Activated CD4-positive, alpha-beta T cell treated with anti-CD3 and anti-CD28 coated beads, Interleukin-2, amount 10 ng/mL, durations not matched to agents 24 days and 14 days (primary cell): ENCODE measurements around the gene PTPRN2. TPM values are rescaled to one million over a fixed set of nuclear protein-coding genes. Genes with fewer than 3 reads are reported as not detected.

Source experiments
- DNase-seq: peaks from one replicate; pipeline ENCODE4 v3.0.0; 2022
- H3K27ac Mint-ChIP-seq: one replicate; pipeline ENCODE4 v1.8.0; 2022; ENCODE audit warnings: mild to moderate bottlenecking, mixed read lengths
- H3K27me3 Mint-ChIP-seq: one replicate; pipeline ENCODE4 v1.8.0; 2022; ENCODE audit warnings: mixed read lengths
- H3K36me3 Mint-ChIP-seq: one replicate; pipeline ENCODE4 v1.8.0; 2022; ENCODE audit warnings: low read depth, mild to moderate bottlenecking, mixed read lengths
- H3K4me1 Mint-ChIP-seq: one replicate; pipeline ENCODE4 v1.8.0; 2021; ENCODE audit warnings: mixed read lengths
- H3K4me3 Mint-ChIP-seq: one replicate; pipeline ENCODE4 v1.8.0; 2022; ENCODE audit warnings: mild to moderate bottlenecking, moderate library complexity, mixed read lengths
- H3K9me3 Mint-ChIP-seq: one replicate; pipeline ENCODE4 v1.8.0; 2021; ENCODE audit warnings: mixed read lengths
- intact Hi-C: fragments of 100-400 bp; cut with micrococcal nuclease; formaldehyde crosslinking; loops from one replicate; pipeline ENCODE4 v1.15.1; 2023
- total RNA-seq: library from RNA; stranded (reverse); gene quantifications from 2 replicates; pipeline ENCODE4 v1.2.3, GENCODE V29; 2022

The PTPRN2 gene
- total RNA-seq, 1 donor from 2014 or later = 0.33 TPM

GRCh38 chr7:158474488-158474887 is 113.1 kb downstream of the PTPRN2 start:
- Mint-ChIP-seq H3K4me1 (no peaks in the 10 kb centered on the region), H3K27me3 (no peaks in the 10 kb centered on the region), H3K27ac (no peak overlapping the region), H3K4me3 (no peak overlapping the region), H3K9me3 (no peaks in the 10 kb centered on the region), H3K36me3 (no peaks in the 10 kb centered on the region)
- DNase-seq = no peak
- intact Hi-C loops = no loop called here

- H3K9me3 Mint-ChIP-seq = no peaks in the 10 kb centered on the region
Observed at GRCh38 chr7:158473946-158474345, 113.7 kb downstream of the PTPRN2 start.

GRCh38 chr7:158473221-158473620 is 114.4 kb downstream of the PTPRN2 start:
- DNase-seq = no peak
- H3K9me3 Mint-ChIP-seq = no peaks in the 10 kb centered on the region
- no peaks in the 10 kb centered on the region for H3K27me3 Mint-ChIP-seq
- no peak overlapping the region for H3K27ac Mint-ChIP-seq
- H3K4me1 Mint-ChIP-seq = no peaks in the 10 kb centered on the region
- intact Hi-C loops = no loop called here
- no peaks in the 10 kb centered on the region for H3K36me3 Mint-ChIP-seq
- H3K4me3 Mint-ChIP-seq = no peak overlapping the region

More at GRCh38 chr7:158473946-158474345, 113.7 kb downstream of the PTPRN2 start:
- Mint-ChIP-seq H3K4me3 (no peak overlapping the region), H3K27me3 (no peaks in the 10 kb centered on the region), H3K4me1 (no peaks in the 10 kb centered on the region), H3K36me3 (no peaks in the 10 kb centered on the region), H3K27ac (no peak overlapping the region)
- no peak for DNase-seq
- intact Hi-C loops = no loop called here

GRCh38 chr7:158472596-158472995 is 115.0 kb downstream of the PTPRN2 start:
- intact Hi-C loops = no loop called here
- no peaks in the 10 kb centered on the region for H3K27me3 Mint-ChIP-seq
- no peak for DNase-seq
- H3K27ac Mint-ChIP-seq = no peak overlapping the region
- no peaks in the 10 kb centered on the region for H3K4me1 Mint-ChIP-seq
- H3K9me3 Mint-ChIP-seq = no peaks in the 10 kb centered on the region
- no peaks in the 10 kb centered on the region for H3K36me3 Mint-ChIP-seq
- H3K4me3 Mint-ChIP-seq = no peak overlapping the region

GRCh38 chr7:158471716-158472115 is 115.9 kb downstream of the PTPRN2 start:
- no peak overlapping the region for H3K27ac Mint-ChIP-seq
- DNase-seq = no peak
- no peaks in the 10 kb centered on the region for H3K36me3 Mint-ChIP-seq
- intact Hi-C loops = no loop called here
- no peaks in the 10 kb centered on the region for H3K4me1 Mint-ChIP-seq
- no peak overlapping the region for H3K4me3 Mint-ChIP-seq
- no peaks in the 10 kb centered on the region for H3K9me3 Mint-ChIP-seq
- H3K27me3 Mint-ChIP-seq = no peaks in the 10 kb centered on the region

GRCh38 chr7:158470336-158470735 is 117.3 kb downstream of the PTPRN2 start:
- Mint-ChIP-seq H3K27ac (no peak overlapping the region), H3K27me3 (no peaks in the 10 kb centered on the region), H3K9me3 (peaks cover under 1% of the 10 kb centered on the region), H3K4me3 (no peak overlapping the region), H3K4me1 (no peaks in the 10 kb centered on the region), H3K36me3 (no peaks in the 10 kb centered on the region)
- no peak for DNase-seq
- intact Hi-C loops = no loop called here

GRCh38 chr7:158469396-158470051 is 118.1 kb downstream of the PTPRN2 start:
- DNase-seq = no peak
- intact Hi-C loops = no loop called here
- Mint-ChIP-seq H3K36me3 (no peaks in the 10 kb centered on the region), H3K27ac (no peak overlapping the region), H3K27me3 (no peaks in the 10 kb centered on the region), H3K4me1 (no peaks in the 10 kb centered on the region), H3K9me3 (peaks cover 5% of the 10 kb centered on the region), H3K4me3 (no peak overlapping the region)

GRCh38 chr7:158468700-158469296 is 118.8 kb downstream of the PTPRN2 start:
- Mint-ChIP-seq H3K4me1 (no peaks in the 10 kb centered on the region), H3K27ac (no peak overlapping the region), H3K4me3 (no peak overlapping the region), H3K27me3 (no peaks in the 10 kb centered on the region), H3K36me3 (no peaks in the 10 kb centered on the region), H3K9me3 (peaks cover 8% of the 10 kb centered on the region)
- intact Hi-C loops = no loop called here
- no peak for DNase-seq

GRCh38 chr7:158468181-158468580 is 119.4 kb downstream of the PTPRN2 start:
- H3K27me3 Mint-ChIP-seq = no peaks in the 10 kb centered on the region
- no peaks in the 10 kb centered on the region for H3K4me1 Mint-ChIP-seq
- no peak overlapping the region for H3K27ac Mint-ChIP-seq
- no peaks in the 10 kb centered on the region for H3K36me3 Mint-ChIP-seq
- H3K4me3 Mint-ChIP-seq = no peak overlapping the region
- intact Hi-C loops = no loop called here
- peaks cover 12% of the 10 kb centered on the region for H3K9me3 Mint-ChIP-seq
- DNase-seq = no peak

- no peak overlapping the region for H3K27ac Mint-ChIP-seq
- no peak overlapping the region for H3K4me3 Mint-ChIP-seq
- H3K36me3 Mint-ChIP-seq = no peaks in the 10 kb centered on the region
- H3K9me3 Mint-ChIP-seq = peaks cover 13% of the 10 kb centered on the region
- intact Hi-C loops = no loop called here
- no peaks in the 10 kb centered on the region for H3K27me3 Mint-ChIP-seq
- no peaks in the 10 kb centered on the region for H3K4me1 Mint-ChIP-seq
- no peak for DNase-seq
Observed at GRCh38 chr7:158467562-158467961, 120.1 kb downstream of the PTPRN2 start.

- Mint-ChIP-seq H3K36me3 (no peaks in the 10 kb centered on the region), H3K4me1 (no peaks in the 10 kb centered on the region)
Observed at GRCh38 chr7:158463317-158463716, 124.3 kb downstream of the PTPRN2 start.

GRCh38 chr7:158461824-158462223 is 125.8 kb downstream of the PTPRN2 start:
- no peaks in the 10 kb centered on the region for H3K27me3 Mint-ChIP-seq
- intact Hi-C loops = no loop called here
- no peaks in the 10 kb centered on the region for H3K36me3 Mint-ChIP-seq
- no peak for DNase-seq
- no peak overlapping the region for H3K4me3 Mint-ChIP-seq
- no peaks in the 10 kb centered on the region for H3K4me1 Mint-ChIP-seq
- no peak overlapping the region for H3K27ac Mint-ChIP-seq
- peaks cover 16% of the 10 kb centered on the region for H3K9me3 Mint-ChIP-seq

More at GRCh38 chr7:158463317-158463716, 124.3 kb downstream of the PTPRN2 start:
- DNase-seq = no peak
- Mint-ChIP-seq H3K4me3 (no peak overlapping the region), H3K27me3 (no peaks in the 10 kb centered on the region), H3K27ac (no peak overlapping the region), H3K9me3 (peaks cover 13% of the 10 kb centered on the region)
- intact Hi-C loops = no loop called here

- Mint-ChIP-seq H3K27me3 (no peaks in the 10 kb centered on the region), H3K9me3 (peaks cover 18% of the 10 kb centered on the region), H3K36me3 (no peaks in the 10 kb centered on the region), H3K27ac (no peak overlapping the region), H3K4me3 (no peak overlapping the region), H3K4me1 (no peaks in the 10 kb centered on the region)
- no peak for DNase-seq
- intact Hi-C loops = no loop called here
Observed at GRCh38 chr7:158460665-158461064, 127.0 kb downstream of the PTPRN2 start.

- H3K4me1 Mint-ChIP-seq = no peaks in the 10 kb centered on the region
Observed at GRCh38 chr7:158458716-158459282, 128.8 kb downstream of the PTPRN2 start.

More at GRCh38 chr7:158458716-158459282, 128.8 kb downstream of the PTPRN2 start:
- peaks cover 10% of the 10 kb centered on the region for H3K9me3 Mint-ChIP-seq
- H3K4me3 Mint-ChIP-seq = no peak overlapping the region
- H3K27me3 Mint-ChIP-seq = no peaks in the 10 kb centered on the region
- intact Hi-C loops = no loop called here
- no peak overlapping the region for H3K27ac Mint-ChIP-seq
- H3K36me3 Mint-ChIP-seq = no peaks in the 10 kb centered on the region
- no peak for DNase-seq
